Gastrocnemius medialis (tissue), 4 donors: ENCODE data around the gene PARP8.

Experiments used
- POLR2A ChIP-seq, 2 donors: fragments of 450-650 bp; IDR thresholded peaks; one replicate each; pipeline ENCODE4 v1.6.1; 2017; ENCODE audit warnings: antibody characterized with exemption in 2 of 2, mild to moderate bottlenecking in 2 of 2, moderate library complexity in 2 of 2
- TF ChIP-seq, protein P1 (sequence below), 5 experiments: fragments of 450-650 bp in 3 of 5; fragments of 200-600 bp in 2 of 5; sonication (generic) in 2 of 5; IDR thresholded peaks in 4 of 5; conservative IDR thresholded peaks in 1 of 5; 1 replicate in 4 of 5; 2 replicates in 1 of 5; pipeline ENCODE4 v1.5.1; 2016 to 2019; ENCODE audit warnings: antibody characterized with exemption in 5 of 5, mild to moderate bottlenecking in 3 of 5, moderate library complexity in 3 of 5

GRCh38 chr5:50867140-50867539, 200.7 kb downstream of the PARP8 start:
- no peak for TF ChIP-seq POLR2A (IDR thresholded peaks at IDR 0.05)
- TF ChIP-seq, protein P1, sequence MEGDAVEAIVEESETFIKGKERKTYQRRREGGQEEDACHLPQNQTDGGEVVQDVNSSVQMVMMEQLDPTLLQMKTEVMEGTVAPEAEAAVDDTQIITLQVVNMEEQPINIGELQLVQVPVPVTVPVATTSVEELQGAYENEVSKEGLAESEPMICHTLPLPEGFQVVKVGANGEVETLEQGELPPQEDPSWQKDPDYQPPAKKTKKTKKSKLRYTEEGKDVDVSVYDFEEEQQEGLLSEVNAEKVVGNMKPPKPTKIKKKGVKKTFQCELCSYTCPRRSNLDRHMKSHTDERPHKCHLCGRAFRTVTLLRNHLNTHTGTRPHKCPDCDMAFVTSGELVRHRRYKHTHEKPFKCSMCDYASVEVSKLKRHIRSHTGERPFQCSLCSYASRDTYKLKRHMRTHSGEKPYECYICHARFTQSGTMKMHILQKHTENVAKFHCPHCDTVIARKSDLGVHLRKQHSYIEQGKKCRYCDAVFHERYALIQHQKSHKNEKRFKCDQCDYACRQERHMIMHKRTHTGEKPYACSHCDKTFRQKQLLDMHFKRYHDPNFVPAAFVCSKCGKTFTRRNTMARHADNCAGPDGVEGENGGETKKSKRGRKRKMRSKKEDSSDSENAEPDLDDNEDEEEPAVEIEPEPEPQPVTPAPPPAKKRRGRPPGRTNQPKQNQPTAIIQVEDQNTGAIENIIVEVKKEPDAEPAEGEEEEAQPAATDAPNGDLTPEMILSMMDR (IDR thresholded peaks at IDR 0.05 in 4 of 5, conservative IDR thresholded peaks at IDR 0.05 in 1 of 5): no peak
